Esophagus muscularis mucosa (tissue), 3 donors: ENCODE measurements around the gene ZFHX3.

Experiments used
- CTCF ChIP-seq, 3 experiments: fragments of 200-600 bp in 2 of 3; fragments of 450-650 bp in 1 of 3; sonication (generic) in 2 of 3; IDR thresholded peaks; one replicate each; pipeline ENCODE4 v1.5.1; 2017 to 2019; ENCODE audit warnings: antibody characterized with exemption in 3 of 3, mild to moderate bottlenecking in 2 of 3, moderate library complexity in 1 of 3
- POLR2AphosphoS5 ChIP-seq, 2 donors: sonication (generic); formaldehyde crosslinking; IDR thresholded peaks; one replicate each; pipeline ENCODE4 v1.6.1; 2017; ENCODE audit warnings: antibody characterized with exemption in 2 of 2

GRCh38 chr16:72791786-72792185, 256.1 kb downstream of the ZFHX3 start:
- TF ChIP-seq CTCF (IDR thresholded peaks at IDR 0.05) (no peak), POLR2AphosphoS5 (IDR thresholded peaks at IDR 0.05) (no peak)
